ENCODE data around the gene SLC10A1.
"Not testable (repeated sequence)": the region's sequence is repeated elsewhere in the genome, so short reads cannot be mapped to it uniquely, and the experiment has no call there.

DNA sequence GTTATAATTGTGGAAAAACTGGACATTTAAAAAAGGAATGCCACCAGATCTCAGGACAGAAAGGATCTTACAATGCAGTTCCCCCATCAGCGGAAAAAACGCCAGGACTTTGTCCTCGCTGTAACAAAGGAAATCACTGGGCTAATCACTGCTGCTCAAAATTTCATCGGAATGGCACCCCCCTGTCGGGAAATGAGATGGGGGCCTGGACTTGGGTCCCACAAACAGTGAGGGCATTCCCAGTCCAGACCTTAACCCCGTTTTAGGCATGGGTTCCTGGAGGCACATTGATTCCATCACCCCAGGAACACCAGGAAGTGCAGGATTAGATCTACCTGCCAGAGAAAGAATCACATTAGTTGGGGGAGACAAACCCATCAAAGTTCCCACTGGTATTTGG, 16.3 kb upstream of the SLC10A1 start:
- TF ChIP-seq, protein P1, sequence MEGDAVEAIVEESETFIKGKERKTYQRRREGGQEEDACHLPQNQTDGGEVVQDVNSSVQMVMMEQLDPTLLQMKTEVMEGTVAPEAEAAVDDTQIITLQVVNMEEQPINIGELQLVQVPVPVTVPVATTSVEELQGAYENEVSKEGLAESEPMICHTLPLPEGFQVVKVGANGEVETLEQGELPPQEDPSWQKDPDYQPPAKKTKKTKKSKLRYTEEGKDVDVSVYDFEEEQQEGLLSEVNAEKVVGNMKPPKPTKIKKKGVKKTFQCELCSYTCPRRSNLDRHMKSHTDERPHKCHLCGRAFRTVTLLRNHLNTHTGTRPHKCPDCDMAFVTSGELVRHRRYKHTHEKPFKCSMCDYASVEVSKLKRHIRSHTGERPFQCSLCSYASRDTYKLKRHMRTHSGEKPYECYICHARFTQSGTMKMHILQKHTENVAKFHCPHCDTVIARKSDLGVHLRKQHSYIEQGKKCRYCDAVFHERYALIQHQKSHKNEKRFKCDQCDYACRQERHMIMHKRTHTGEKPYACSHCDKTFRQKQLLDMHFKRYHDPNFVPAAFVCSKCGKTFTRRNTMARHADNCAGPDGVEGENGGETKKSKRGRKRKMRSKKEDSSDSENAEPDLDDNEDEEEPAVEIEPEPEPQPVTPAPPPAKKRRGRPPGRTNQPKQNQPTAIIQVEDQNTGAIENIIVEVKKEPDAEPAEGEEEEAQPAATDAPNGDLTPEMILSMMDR (conservative IDR thresholded peaks at IDR 0.05; ENCODE audit: low read depth, low read length), result not testable (repeated sequence)
- not testable (repeated sequence) for TF ChIP-seq EZH2 (IDR thresholded peaks at IDR 0.05; ENCODE audit: borderline replicate concordance, low read depth, low read length, poor library complexity, severe bottlenecking)

All from A673 (cell line).